ENCODE measurements around the gene CALML4.

DNA sequence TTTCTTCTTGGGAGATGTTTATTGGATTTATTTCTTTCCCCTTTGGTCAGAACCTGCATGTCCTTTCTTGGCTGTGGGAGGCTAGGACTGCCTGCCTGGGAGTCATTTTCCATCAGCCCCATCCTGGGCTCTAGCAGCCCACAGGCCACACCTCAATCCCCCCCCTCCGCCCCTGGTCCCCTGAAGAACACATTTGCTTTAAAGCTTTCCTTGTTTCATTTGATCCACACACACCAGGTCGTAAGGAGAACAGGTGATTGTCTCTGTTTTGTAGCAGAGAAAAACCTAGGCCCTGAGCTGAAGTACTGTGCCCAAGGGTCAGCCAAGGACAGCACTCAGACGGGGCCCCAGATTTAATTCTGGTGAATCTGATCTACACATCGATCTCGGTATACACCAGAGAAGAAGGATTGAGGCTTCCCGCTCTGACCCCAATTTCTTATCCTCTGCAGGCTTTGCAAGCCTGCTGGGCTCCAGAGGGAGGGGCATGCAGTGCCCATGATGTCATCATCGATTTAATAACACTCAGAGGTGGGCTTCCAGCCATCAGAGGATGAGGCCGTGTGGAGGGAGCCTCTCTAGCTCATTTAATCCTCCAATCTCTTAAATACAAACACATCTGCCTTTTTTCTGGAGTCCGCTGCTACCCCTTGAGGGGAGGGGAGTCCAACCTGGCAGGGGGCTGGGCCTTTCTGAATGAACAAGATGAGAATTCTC, 26.1 kb upstream of the CALML4 start:
- no peak for TF ChIP-seq EZH2phosphoT487 (IDR thresholded peaks at IDR 0.05; ENCODE audit: borderline replicate concordance, low read length)
- TF ChIP-seq CTCF (IDR thresholded peaks at IDR 0.05; ENCODE audit: low read depth, low read length, poor library complexity, severe bottlenecking) = no peak

All from DOHH2 (cell line).